DND-41 (cell line): ENCODE results near the gene NR2F1-AS1.

Experiments
- ATAC-seq: fragments of 200-7000 bp; cut with Tn5 transposase; 3 replicates; pipeline ENCODE4 v1.9.1; 2021; ENCODE audit warnings: low read depth; ENCODE audit not compliant: insufficient read depth
- DNase-seq: peaks from one replicate; pipeline ENCODE4 v3.0.0-alpha.2; 2020
- H2AFZ ChIP-seq: 2 replicates; pipeline ENCODE4 v1.6.0; 2012; ENCODE audit warnings: low read depth, low read length
- H3K27ac ChIP-seq: 2 replicates; pipeline ENCODE4 v1.5.1; 2012; ENCODE audit warnings: low read length, inconsistent platforms
- H3K27me3 ChIP-seq: fragments of 200-600 bp; sonication (generic); 2 replicates; pipeline ENCODE4 v1.6.0; 2012; ENCODE audit warnings: low read length, mild to moderate bottlenecking, inconsistent platforms; ENCODE audit not compliant: insufficient read depth, poor library complexity
- H3K36me3 ChIP-seq: 2 replicates; pipeline ENCODE4 v1.5.1; 2012; ENCODE audit warnings: low read length, inconsistent platforms; ENCODE audit not compliant: insufficient read depth
- H3K4me1 ChIP-seq: 2 replicates; pipeline ENCODE4 v1.5.1; 2012; ENCODE audit warnings: mild to moderate bottlenecking, low read length; ENCODE audit not compliant: insufficient read depth
- H3K4me2 ChIP-seq: 2 replicates; pipeline ENCODE4 v1.6.0; 2012; ENCODE audit warnings: mild to moderate bottlenecking, moderate library complexity, low read length, inconsistent platforms; ENCODE audit not compliant: insufficient read depth
- H3K4me3 ChIP-seq, 2 experiments: fragments of 200-600 bp in 1 of 2; shearing (Covaris generic) in 1 of 2; 2 replicates each; pipeline ENCODE4 v1.5.1; 2012 to 2016; ENCODE audit warnings: inconsistent platforms in 2 of 2, low read length in 2 of 2, mild to moderate bottlenecking in 2 of 2, low read depth in 1 of 2, moderate library complexity in 1 of 2
- H3K79me2 ChIP-seq: 2 replicates; pipeline ENCODE4 v1.6.0; 2012; ENCODE audit warnings: low read length, inconsistent platforms; ENCODE audit not compliant: insufficient read depth
- H3K9ac ChIP-seq: 2 replicates; pipeline ENCODE4 v1.6.0; 2012; ENCODE audit warnings: low read depth, mild to moderate bottlenecking, inconsistent platforms, low read length, moderate library complexity
- H3K9me3 ChIP-seq: 2 replicates; pipeline ENCODE4 v1.5.1; 2012; ENCODE audit warnings: low read length, moderate library complexity, mild to moderate bottlenecking, inconsistent platforms; ENCODE audit not compliant: insufficient read depth, severe bottlenecking
- H4K20me1 ChIP-seq: 2 replicates; pipeline ENCODE4 v1.6.0; 2012; ENCODE audit warnings: low read length; ENCODE audit not compliant: insufficient read depth
- CTCF ChIP-seq: IDR thresholded peaks from 2 replicates; pipeline ENCODE4 v1.5.1; 2012; ENCODE audit warnings: borderline replicate concordance, low read length, moderate library complexity, mild to moderate bottlenecking; ENCODE audit not compliant: poor library complexity, severe bottlenecking; ENCODE audit errors: extremely low read depth
- EZH2 ChIP-seq: IDR thresholded peaks from 3 replicates; pipeline ENCODE4 v1.6.1; 2012; ENCODE audit warnings: borderline replicate concordance, low read depth, mild to moderate bottlenecking, moderate library complexity, low read length, inconsistent platforms; ENCODE audit not compliant: severe bottlenecking

NR2F1-AS1 gene

GRCh38 chr5:93479982-93480509 is 101.0 kb downstream of the NR2F1-AS1 start:
- no peak overlapping the region for H3K4me2 ChIP-seq
- no peak for ATAC-seq
- no peak overlapping the region for H3K9ac ChIP-seq
- no peak overlapping the region for H2AFZ ChIP-seq
- H3K4me3 ChIP-seq = no peak overlapping the region
- peaks cover 4% of the 10 kb centered on the region for H3K9me3 ChIP-seq
- no peaks in the 10 kb centered on the region for H4K20me1 ChIP-seq
- DNase-seq = no peak
- no peaks in the 10 kb centered on the region for H3K79me2 ChIP-seq
- no peaks in the 10 kb centered on the region for H3K36me3 ChIP-seq
- TF ChIP-seq CTCF (no peak), EZH2 (no peak)
- H3K27me3 ChIP-seq = no peaks in the 10 kb centered on the region
- no peak overlapping the region for H3K27ac ChIP-seq
- H3K4me1 ChIP-seq = no peaks in the 10 kb centered on the region

GRCh38 chr5:93477816-93478215 is 103.2 kb downstream of the NR2F1-AS1 start:
- no peak overlapping the region for H3K4me3 ChIP-seq
- no peak for TF ChIP-seq CTCF
- TF ChIP-seq EZH2 = no peak
- no peaks in the 10 kb centered on the region for H3K79me2 ChIP-seq
- no peak overlapping the region for H2AFZ ChIP-seq
- no peaks in the 10 kb centered on the region for H4K20me1 ChIP-seq
- no peak overlapping the region for H3K9ac ChIP-seq
- no peak overlapping the region for H3K4me2 ChIP-seq
- ATAC-seq = no peak
- no peak overlapping the region for H3K27ac ChIP-seq
- H3K4me1 ChIP-seq = no peaks in the 10 kb centered on the region
- H3K27me3 ChIP-seq = no peaks in the 10 kb centered on the region
- peaks cover 4% of the 10 kb centered on the region for H3K9me3 ChIP-seq
- H3K36me3 ChIP-seq = no peaks in the 10 kb centered on the region
- no peak for DNase-seq

GRCh38 chr5:93476251-93476742 is 104.7 kb downstream of the NR2F1-AS1 start:
- Histone ChIP-seq H3K4me3 (no peak overlapping the region), H3K27ac (no peak overlapping the region), H3K9me3 (peaks cover 4% of the 10 kb centered on the region), H3K36me3 (no peaks in the 10 kb centered on the region), H3K27me3 (no peaks in the 10 kb centered on the region), H4K20me1 (no peaks in the 10 kb centered on the region), H3K4me2 (no peak overlapping the region), H3K79me2 (no peaks in the 10 kb centered on the region), H3K9ac (no peak overlapping the region), H2AFZ (no peak overlapping the region), H3K4me1 (no peaks in the 10 kb centered on the region)
- DNase-seq (no peak), ATAC-seq (no peak)
- TF ChIP-seq CTCF (no peak), EZH2 (no peak)
